Esophagus squamous epithelium (tissue), 4 donors: ENCODE data around the gene CST9.

Experiments
- CTCF ChIP-seq, 6 experiments: fragments of 450-650 bp in 4 of 6; fragments of 200-600 bp in 2 of 6; sonication (generic) in 2 of 6; IDR thresholded peaks; one replicate each; pipeline ENCODE4 v1.5.1; 2016 to 2019; ENCODE audit warnings: antibody characterized with exemption in 6 of 6, mild to moderate bottlenecking in 4 of 6, moderate library complexity in 4 of 6
- POLR2A ChIP-seq, 4 donors: fragments of 450-650 bp; IDR thresholded peaks; one replicate each; pipeline ENCODE4 v1.6.1; 2017; ENCODE audit warnings: antibody characterized with exemption in 4 of 4, mild to moderate bottlenecking in 4 of 4, moderate library complexity in 3 of 4

DNA sequence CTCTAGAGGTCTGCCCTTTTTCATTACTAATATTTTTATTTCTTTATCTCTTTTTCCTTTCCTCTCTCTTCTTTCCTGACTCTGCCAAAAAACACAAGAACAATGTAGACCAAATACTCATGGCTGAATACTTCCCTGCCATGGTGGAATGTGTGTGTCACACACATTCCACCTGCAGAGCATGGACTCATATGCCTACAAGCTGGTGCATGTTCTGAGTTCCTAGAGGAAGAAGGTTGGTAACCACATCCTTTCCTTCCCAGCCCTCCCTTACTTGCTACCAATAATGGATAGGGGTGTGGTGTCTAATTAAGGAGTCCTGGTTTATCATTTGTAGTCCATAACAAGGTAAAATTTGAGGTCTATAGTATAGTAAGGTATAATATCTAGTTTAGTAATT lies 22.2 kb downstream of the CST9 start:
- no peak for TF ChIP-seq POLR2A (IDR thresholded peaks at IDR 0.05)
- TF ChIP-seq CTCF (IDR thresholded peaks at IDR 0.05), result no peak
